ENCODE results near the gene LRRC27.

LRRC27 gene

GRCh38 chr10:132390921-132391675 lies 59.1 kb downstream of the LRRC27 start:
- no peak for DNase-seq (ENCODE audit: low read depth)

- DNase-seq (ENCODE audit: low read depth) = no peak
Observed at GRCh38 chr10:132391676-132392020, 59.7 kb downstream of the LRRC27 start.

GRCh38 chr10:132392184-132392800 lies 60.3 kb downstream of the LRRC27 start:
- DNase-seq (ENCODE audit: low read depth) = no peak

- DNase-seq (ENCODE audit: low read depth) = no peak
Observed at GRCh38 chr10:132392811-132393694, 61.1 kb downstream of the LRRC27 start.

GRCh38 chr10:132393695-132394181 lies 61.7 kb downstream of the LRRC27 start:
- no peak for DNase-seq (ENCODE audit: low read depth)

- DNase-seq (ENCODE audit: low read depth) = no peak
Observed at GRCh38 chr10:132394201-132394811, 62.3 kb downstream of the LRRC27 start.

GRCh38 chr10:132394936-132395703 lies 63.1 kb downstream of the LRRC27 start:
- no peak for DNase-seq (ENCODE audit: low read depth)

- DNase-seq (ENCODE audit: low read depth) = no peak
Observed at GRCh38 chr10:132395704-132396493, 63.9 kb downstream of the LRRC27 start.

GRCh38 chr10:132396494-132397035 lies 64.6 kb downstream of the LRRC27 start:
- no peak for DNase-seq (ENCODE audit: low read depth)

- no peak for DNase-seq (ENCODE audit: low read depth)
Observed at GRCh38 chr10:132397036-132397541, 65.1 kb downstream of the LRRC27 start, which contains the start of gene PWWP2B. PWWP2B (plus strand) TSS chr10:132397200; CDS start chr10:132397227, 27 bp downstream.

GRCh38 chr10:132397671-132398565 lies 65.9 kb downstream of the LRRC27 start:
- no peak for DNase-seq (ENCODE audit: low read depth)

- no peak for DNase-seq (ENCODE audit: low read depth)
Observed at GRCh38 chr10:132398566-132398991, 66.6 kb downstream of the LRRC27 start.

- no peak for DNase-seq (ENCODE audit: low read depth)
Observed at GRCh38 chr10:132399117-132400035, 67.4 kb downstream of the LRRC27 start.

- DNase-seq (ENCODE audit: low read depth) = no peak
Observed at GRCh38 chr10:132400041-132400546, 68.1 kb downstream of the LRRC27 start.

GRCh38 chr10:132400547-132401151 lies 68.7 kb downstream of the LRRC27 start:
- DNase-seq (ENCODE audit: low read depth) = no peak

- DNase-seq (ENCODE audit: low read depth) = no peak
Observed at GRCh38 chr10:132401401-132402118, 69.6 kb downstream of the LRRC27 start.

All from stimulated activated CD8-positive, alpha-beta memory T cell treated with anti-CD3 and anti-CD28 coated beads, Interleukin-7, amount 100 ng/mL, for 24 hours (primary cell).